GM18909 (cell line): ENCODE results near the gene HSPB7.
"Not testable (repeated sequence)": the region's sequence is repeated elsewhere in the genome, so short reads cannot be mapped to it uniquely, and the experiment has no call there.

ENCODE experiments used
- ATAC-seq: cut with Tn5 transposase; IDR thresholded peaks from one replicate; pipeline ENCODE4 v1.9.1; 2021; ENCODE audit warnings: mild to moderate bottlenecking; ENCODE audit not compliant: unreplicated experiment, poor library complexity

Gene HSPB7

GRCh38 chr1:16017461-16018303 lies at the start of gene HSPB7:
Gene HSPB7 (minus strand): TSS chr1:16018043. CDS start chr1:16017963, 80 bp downstream.
- ATAC-seq: no peak

- no peak for ATAC-seq
Measured at GRCh38 chr1:16067127-16067768, 49.4 kb upstream of the HSPB7 start.

GRCh38 chr1:16066245-16066644 lies 48.4 kb upstream of the HSPB7 start:
- no peak for ATAC-seq

GRCh38 chr1:16065269-16065576 lies 47.4 kb upstream of the HSPB7 start:
- no peak for ATAC-seq

- ATAC-seq: no peak
Measured at GRCh38 chr1:16064536-16065268, 46.9 kb upstream of the HSPB7 start.

GRCh38 chr1:16063921-16064320 lies 46.1 kb upstream of the HSPB7 start:
- ATAC-seq: no peak

- no peak for ATAC-seq
Measured at GRCh38 chr1:16063226-16063829, 45.5 kb upstream of the HSPB7 start.

- not testable (repeated sequence) for ATAC-seq
Measured at GRCh38 chr1:16062687-16063075, 44.8 kb upstream of the HSPB7 start.

GRCh38 chr1:16061989-16062686 lies 44.3 kb upstream of the HSPB7 start:
- not testable (repeated sequence) for ATAC-seq

GRCh38 chr1:16061266-16061665 lies 43.4 kb upstream of the HSPB7 start:
- no peak for ATAC-seq

GRCh38 chr1:16058394-16059120 lies 40.7 kb upstream of the HSPB7 start:
- not testable (repeated sequence) for ATAC-seq

- not testable (repeated sequence) for ATAC-seq
Measured at GRCh38 chr1:16057314-16057915, 39.6 kb upstream of the HSPB7 start.

GRCh38 chr1:16056521-16056912 lies 38.7 kb upstream of the HSPB7 start:
- not testable (repeated sequence) for ATAC-seq

- peak; percentile 61 for ATAC-seq
Measured at GRCh38 chr1:16055613-16056520, 38.0 kb upstream of the HSPB7 start.

- no peak for ATAC-seq
Measured at GRCh38 chr1:16054598-16055540, 37.0 kb upstream of the HSPB7 start.

GRCh38 chr1:16053781-16054502 lies 36.1 kb upstream of the HSPB7 start:
- no peak for ATAC-seq
